ENCODE data around the gene DHX15. TPM values are rescaled to one million over a fixed set of nuclear protein-coding genes. Genes with fewer than 3 reads are reported as not detected.
A peak's percentile ranks its signal among the peaks of the same experiment; 100 is the strongest.

The DHX15 gene
- total and polyA plus RNA-seq, 11 donors: 24.0 to 67.8 (median 55.3) TPM

GRCh38 chr4:24589448-24589847 lies 5.1 kb upstream of the DHX15 start:
- H3K4me3 ChIP-seq: no peak overlapping the region
- peaks cover 0 to 13% (median 0%) of the 10 kb centered on the region in 12 donors for H3K9me3 ChIP-seq
- 53 to 73% (median 66%) methylated on average over 2 of the region's 2 CpGs for WGBS, 4 donors
- no peak for DNase-seq
- no peak overlapping the region for H3K27ac ChIP-seq
- peaks cover 0 to 9% (median 3%) of the 10 kb centered on the region in 12 donors for H3K4me1 ChIP-seq
- H3K27me3 ChIP-seq: no peaks in the 10 kb centered on the region
- intact Hi-C loops (cut with DNase I): loop anchor here in 4 of 10 donors (10.0 kb wide), 3 partner anchors 205 to 395 kb away; partner anchors contain the start of genes SOD3 (in 3 of the 4) and CCDC149 (in 2 of the 4)
- H3K36me3 ChIP-seq: no peaks in the 10 kb centered on the region
- TF ChIP-seq CTCF (IDR thresholded peaks at IDR 0.05) (no peak), POLR2A (IDR thresholded peaks at IDR 0.05) (no peak)
- ATAC-seq: no peak

- H3K4me1 ChIP-seq: peaks cover 0 to 9% (median 3%) of the 10 kb centered on the region in 12 donors
- H3K9me3 ChIP-seq: peaks cover 0 to 13% (median 0%) of the 10 kb centered on the region in 12 donors
- H3K27me3 ChIP-seq: no peaks in the 10 kb centered on the region
- H3K4me3 ChIP-seq: no peak overlapping the region
- no peak for TF ChIP-seq CTCF (IDR thresholded peaks at IDR 0.05)
- no peak for TF ChIP-seq POLR2A (IDR thresholded peaks at IDR 0.05)
- H3K27ac ChIP-seq: peak overlapping the region in 2 of 12 donors; percentile 2 to 13
- intact Hi-C loops (cut with DNase I): loop anchor here in 4 of 10 donors (10.0 kb wide), 3 partner anchors 206 to 396 kb away; partner anchors contain the start of genes SOD3 (in 3 of the 4) and CCDC149 (in 2 of the 4)
- no peaks in the 10 kb centered on the region for H3K36me3 ChIP-seq
- DNase-seq: no peak
- ATAC-seq: no peak
- 42 to 46% (median 45%) methylated on average over 7 of the region's 7 CpGs for WGBS, 4 donors
These were observed 4.0 kb upstream of the DHX15 start for GRCh38 chr4:24588216-24588954.

GRCh38 chr4:24583451-24584210 lies 723 bp downstream of the DHX15 start:
- 1 to 2% (median 1%) methylated on average over 21 to 51 of the region's 51 CpGs for WGBS, 4 donors
- TF ChIP-seq POLR2A (IDR thresholded peaks at IDR 0.05): no peak
- TF ChIP-seq CTCF (IDR thresholded peaks at IDR 0.05): no peak
- Histone ChIP-seq H3K36me3 (peaks cover 0 to 9% (median 0%) of the 10 kb centered on the region in 9 donors), H3K4me3 (peak overlapping the region; percentile 73 to 100 (median 97)), H3K4me1 (peaks cover 8 to 52% (median 37%) of the 10 kb centered on the region in 12 donors), H3K9me3 (no peaks in the 10 kb centered on the region), H3K27ac (peak overlapping the region; percentile 90 to 99 (median 98)), H3K27me3 (no peaks in the 10 kb centered on the region)
- DNase-seq (peak; percentile 60 to 78 (median 71)), ATAC-seq (peak; percentile 27 to 69 (median 60))
- intact Hi-C loops (cut with DNase I): loop anchor here in 5 of 10 donors (2.0 to 10.0 kb wide), 6 partner anchors 211 to 729 kb away; partner anchors contain the start of genes CCDC149 (in 3 of the 5), SOD3 (in 3 of the 5) and ZCCHC4 (in 2 of the 5)
